Kidney epithelial cell (primary cell): ENCODE results near the gene GDNF. TPM values are rescaled to one million over a fixed set of nuclear protein-coding genes. Genes with fewer than 3 reads are reported as not detected.

Experiments used
- DNase-seq: peaks from one replicate; pipeline ENCODE4 v3.0.0-alpha.2; 2010; ENCODE audit warnings: low read depth
- H3K27me3 ChIP-seq: 2 replicates; pipeline ENCODE4 v1.6.0; 2011; ENCODE audit warnings: low read length; ENCODE audit not compliant: control insufficient read depth, insufficient read depth
- H3K36me3 ChIP-seq: 2 replicates; pipeline ENCODE4 v1.5.1; 2011; ENCODE audit warnings: low read length; ENCODE audit not compliant: control insufficient read depth, insufficient read depth
- H3K4me3 ChIP-seq: 2 replicates; pipeline ENCODE4 v1.5.1; 2011; ENCODE audit warnings: low read depth, mild to moderate bottlenecking, control low read depth, low read length
- total RNA-seq: library from RNA; depleted of rRNA; stranded (reverse); fragments of >200 nt; gene quantifications from 2 replicates; pipeline ENCODE4 v1.2.3, GENCODE V29; 2015
- TF ChIP-seq, protein P1 (sequence below): IDR thresholded peaks from 2 replicates; pipeline ENCODE4 v1.5.1; 2011; ENCODE audit warnings: mild to moderate bottlenecking, moderate library complexity, low read length, control low read depth, inconsistent platforms; ENCODE audit not compliant: insufficient read depth, poor library complexity, severe bottlenecking

GDNF gene
- total RNA-seq, 1 donor from 2014 or later = 1.0 TPM

DNA sequence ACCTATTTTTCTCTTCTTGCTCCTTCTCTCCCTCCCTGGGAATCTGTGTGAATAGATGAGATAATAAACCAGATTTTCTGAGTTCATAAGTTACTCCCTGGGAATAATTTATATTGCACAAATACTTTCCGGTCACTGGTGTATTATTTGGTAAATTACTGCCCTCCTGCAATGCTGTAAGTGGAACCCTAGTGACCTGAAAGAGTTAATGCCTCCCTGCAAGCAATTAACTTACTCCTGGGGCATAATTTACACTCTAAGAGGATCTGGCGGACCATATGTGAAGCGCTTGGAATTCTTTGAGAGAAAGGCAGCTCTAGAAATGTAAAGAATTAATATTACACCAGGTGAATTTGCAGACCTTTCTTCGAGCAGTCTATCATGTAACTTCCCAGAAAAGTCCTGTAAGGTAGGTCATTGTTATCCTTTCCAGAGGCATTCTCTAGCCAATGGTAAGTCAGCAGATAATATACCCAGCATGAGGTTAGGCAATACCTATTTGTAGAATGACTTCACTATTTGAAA, 7.0 kb upstream of the GDNF start:
- TF ChIP-seq, protein P1, sequence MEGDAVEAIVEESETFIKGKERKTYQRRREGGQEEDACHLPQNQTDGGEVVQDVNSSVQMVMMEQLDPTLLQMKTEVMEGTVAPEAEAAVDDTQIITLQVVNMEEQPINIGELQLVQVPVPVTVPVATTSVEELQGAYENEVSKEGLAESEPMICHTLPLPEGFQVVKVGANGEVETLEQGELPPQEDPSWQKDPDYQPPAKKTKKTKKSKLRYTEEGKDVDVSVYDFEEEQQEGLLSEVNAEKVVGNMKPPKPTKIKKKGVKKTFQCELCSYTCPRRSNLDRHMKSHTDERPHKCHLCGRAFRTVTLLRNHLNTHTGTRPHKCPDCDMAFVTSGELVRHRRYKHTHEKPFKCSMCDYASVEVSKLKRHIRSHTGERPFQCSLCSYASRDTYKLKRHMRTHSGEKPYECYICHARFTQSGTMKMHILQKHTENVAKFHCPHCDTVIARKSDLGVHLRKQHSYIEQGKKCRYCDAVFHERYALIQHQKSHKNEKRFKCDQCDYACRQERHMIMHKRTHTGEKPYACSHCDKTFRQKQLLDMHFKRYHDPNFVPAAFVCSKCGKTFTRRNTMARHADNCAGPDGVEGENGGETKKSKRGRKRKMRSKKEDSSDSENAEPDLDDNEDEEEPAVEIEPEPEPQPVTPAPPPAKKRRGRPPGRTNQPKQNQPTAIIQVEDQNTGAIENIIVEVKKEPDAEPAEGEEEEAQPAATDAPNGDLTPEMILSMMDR = no peak
- no peak overlapping the region for H3K4me3 ChIP-seq
- H3K27me3 ChIP-seq = peaks cover 2% of the 10 kb centered on the region
- DNase-seq = no peak
- H3K36me3 ChIP-seq = no peaks in the 10 kb centered on the region

DNA sequence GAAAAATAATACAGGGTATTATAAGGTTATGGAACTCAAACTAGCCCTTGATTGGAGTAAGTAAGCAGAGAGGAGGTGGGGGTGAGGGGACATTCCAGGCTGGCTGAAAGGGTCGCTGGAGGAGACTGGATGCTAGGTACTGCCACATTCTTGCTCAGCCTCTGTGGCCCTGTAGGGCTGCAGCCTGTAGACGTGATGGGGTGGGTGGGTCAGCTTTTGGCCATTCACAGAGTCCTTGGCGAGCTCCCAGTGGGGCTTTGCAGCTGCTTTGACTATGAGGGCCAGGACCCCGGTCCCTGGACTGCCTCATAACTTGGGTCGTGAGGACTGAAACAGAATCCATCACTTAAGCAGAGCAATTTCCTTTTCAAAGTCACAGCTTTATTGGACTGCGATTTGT, 4.2 kb upstream of the GDNF start:
- Histone ChIP-seq H3K36me3 (no peaks in the 10 kb centered on the region), H3K4me3 (no peak overlapping the region), H3K27me3 (peaks cover 13% of the 10 kb centered on the region)
- TF ChIP-seq, protein P1 = no peak
- no peak for DNase-seq

DNA sequence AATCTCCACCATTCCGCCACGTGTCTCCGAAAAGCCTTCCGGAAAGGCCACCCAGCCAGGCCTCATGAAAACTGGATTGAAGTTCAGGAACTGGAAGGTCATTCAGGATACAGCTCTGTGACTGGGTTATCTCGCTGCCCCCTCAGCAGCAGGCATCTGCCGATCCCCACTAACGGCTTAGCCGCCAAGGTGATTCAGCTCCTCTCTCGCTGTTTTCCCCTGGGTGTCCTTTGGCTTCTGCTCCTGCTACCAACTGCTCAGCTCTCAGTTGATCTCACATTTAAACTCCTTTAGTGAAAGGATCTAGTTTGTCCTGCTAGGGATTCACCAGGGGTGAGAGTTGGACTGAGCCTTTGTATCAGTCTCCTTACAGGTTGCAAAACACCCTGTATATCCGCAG, 2.2 kb upstream of the GDNF start:
- no peak for DNase-seq
- Histone ChIP-seq H3K36me3 (no peaks in the 10 kb centered on the region), H3K27me3 (peaks cover 30% of the 10 kb centered on the region), H3K4me3 (no peak overlapping the region)
- TF ChIP-seq, protein P1 = no peak

DNA sequence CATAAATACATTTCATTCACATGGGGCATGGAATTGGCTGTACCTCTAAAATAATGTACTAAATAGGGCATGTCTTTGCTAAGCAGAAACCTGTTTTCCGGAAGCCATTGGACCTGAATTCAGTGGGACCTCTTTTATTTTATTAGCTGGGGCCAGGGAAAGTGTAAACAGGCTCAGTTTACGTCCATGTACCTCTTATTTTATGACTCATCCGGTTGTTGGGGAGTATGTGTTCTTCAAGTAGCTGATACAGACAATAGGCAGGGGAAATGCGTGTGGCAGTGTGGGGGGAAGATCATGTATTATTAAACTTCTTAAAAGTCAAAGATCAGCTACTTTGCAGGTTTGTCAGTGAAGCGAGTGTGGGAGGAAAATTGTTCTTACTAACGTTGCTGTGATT, 1.4 kb upstream of the GDNF start:
- TF ChIP-seq, protein P1 = no peak
- no peak for DNase-seq
- Histone ChIP-seq H3K4me3 (no peak overlapping the region), H3K36me3 (no peaks in the 10 kb centered on the region), H3K27me3 (peaks cover 37% of the 10 kb centered on the region)

DNA sequence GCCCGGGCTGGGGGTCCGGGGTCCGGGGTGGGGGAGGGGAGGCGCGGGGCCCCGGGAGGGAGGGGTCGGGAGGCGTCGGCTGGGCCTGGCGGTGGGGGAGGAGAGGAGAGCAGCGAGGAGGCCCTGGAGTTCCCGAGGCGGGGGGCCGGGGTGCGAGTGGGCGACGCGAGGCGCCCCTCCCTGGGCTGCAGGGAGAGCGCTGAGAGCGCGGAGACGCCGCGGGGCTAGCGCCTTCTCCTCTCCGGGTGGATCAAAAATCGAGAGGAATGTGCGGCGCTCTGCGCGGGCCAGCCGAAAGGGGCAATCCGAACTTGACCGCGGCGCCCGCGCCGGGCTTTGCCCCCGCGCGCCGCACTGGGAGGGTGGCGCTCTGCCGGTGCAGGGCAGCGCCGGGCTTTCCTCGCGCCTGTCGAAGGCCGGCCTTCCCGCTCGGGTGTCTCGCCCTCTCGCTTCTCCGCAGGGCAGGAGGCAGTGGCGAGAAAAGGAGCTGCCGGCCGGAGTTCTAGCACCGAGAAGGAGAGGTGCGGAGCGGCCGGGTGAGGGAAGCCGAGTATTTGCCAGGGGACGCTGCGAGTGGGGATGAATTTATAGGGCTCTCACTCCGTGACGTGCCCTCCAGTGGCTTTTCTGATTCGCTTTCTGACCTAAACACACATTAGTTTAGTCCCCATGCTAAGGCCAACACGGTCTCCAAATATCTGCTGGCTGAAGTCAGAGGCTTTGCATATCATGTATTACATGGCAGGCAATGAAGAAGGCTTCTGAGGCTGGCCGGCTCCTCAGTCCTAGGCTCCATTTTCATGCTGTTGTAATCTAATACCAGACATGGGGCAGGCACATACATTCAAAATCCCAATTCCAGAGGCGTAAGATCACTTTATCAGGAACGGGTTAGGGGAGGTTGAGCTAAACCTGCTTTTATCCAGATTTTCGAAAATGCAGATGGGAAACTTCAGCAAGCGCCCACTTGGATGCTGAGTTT, 503 bp upstream of the GDNF start:
- peaks cover 45% of the 10 kb centered on the region for H3K27me3 ChIP-seq
- no peak for DNase-seq
- TF ChIP-seq, protein P1 = no peak

DNA sequence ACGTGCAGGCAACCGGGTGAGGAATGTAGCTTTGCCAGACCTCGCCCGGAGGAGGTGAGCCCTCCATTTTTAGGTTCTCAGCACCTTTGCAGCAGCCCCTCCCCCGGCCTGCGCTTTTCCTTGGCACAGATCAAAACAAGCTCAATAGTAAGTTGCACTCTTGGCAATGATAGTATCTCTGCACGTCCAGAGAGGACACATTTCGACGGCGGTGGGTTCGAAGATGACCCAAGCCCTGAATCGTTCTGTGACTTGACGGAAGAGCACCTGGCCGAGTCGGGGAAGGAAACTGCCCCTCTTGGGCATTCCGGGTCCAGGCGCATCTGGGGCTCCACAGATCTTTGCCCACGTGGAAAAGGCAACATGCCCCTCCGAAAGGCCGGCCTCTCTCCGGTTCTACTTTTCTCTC, 904 bp downstream of the GDNF start:
- H3K36me3 ChIP-seq = no peaks in the 10 kb centered on the region
- H3K27me3 ChIP-seq = peaks cover 54% of the 10 kb centered on the region
- TF ChIP-seq, protein P1 = no peak
- peak overlapping the region; percentile 48 for H3K4me3 ChIP-seq
- DNase-seq = no peak

More for the DNA sequence above, 503 bp upstream of the GDNF start:
- H3K4me3 ChIP-seq = peak overlapping the region; percentile 48
- no peaks in the 10 kb centered on the region for H3K36me3 ChIP-seq
